Fibroblast of lung (primary cell): ENCODE data around the gene EYS. TPM values are rescaled to one million over a fixed set of nuclear protein-coding genes. Genes with fewer than 3 reads are reported as not detected.

Experiments
- DNase-seq, 2 donors: peaks; one replicate each; pipeline versions ENCODE4 v3.0.0 to v3.0.0-alpha.2; 2010; ENCODE audit warnings: low read depth in 2 of 2
- H2AFZ ChIP-seq: 2 replicates; pipeline ENCODE4 v1.5.1; 2012; ENCODE audit warnings: low read length, control low read depth, inconsistent platforms
- H3K27ac ChIP-seq: 2 replicates; pipeline ENCODE4 v1.5.1; 2011; ENCODE audit warnings: low read length, control low read depth; ENCODE audit not compliant: insufficient read depth
- H3K27me3 ChIP-seq: 2 replicates; pipeline ENCODE4 v1.5.1; 2011; ENCODE audit warnings: mild to moderate bottlenecking, low read length; ENCODE audit not compliant: control insufficient read depth, insufficient read depth
- H3K36me3 ChIP-seq: 2 replicates; pipeline ENCODE4 v1.5.1; 2011; ENCODE audit warnings: low read length; ENCODE audit not compliant: control insufficient read depth, insufficient read depth
- H3K4me1 ChIP-seq: 2 replicates; pipeline ENCODE4 v1.5.1; 2011; ENCODE audit warnings: low read length; ENCODE audit not compliant: control insufficient read depth, insufficient read depth; ENCODE audit errors: extremely low read depth
- H3K4me2 ChIP-seq: 2 replicates; pipeline ENCODE4 v1.5.1; 2011; ENCODE audit warnings: low read length, control low read depth; ENCODE audit not compliant: insufficient read depth; ENCODE audit errors: extremely low read depth
- H3K4me3 ChIP-seq, 4 experiments: fragments of 200-600 bp in 1 of 4; sonication (generic) in 1 of 4; replicated peaks in 1 of 4; 2 replicates each; pipeline ENCODE4 v1.5.1; 2011 to 2016; ENCODE audit warnings: low read length in 4 of 4, low read depth in 3 of 4, mild to moderate bottlenecking in 3 of 4, control low read depth in 2 of 4, inconsistent platforms in 1 of 4, mixed read lengths in 1 of 4; ENCODE audit not compliant: insufficient read depth in 1 of 4; ENCODE audit errors: control extremely low read depth in 1 of 4
- H3K79me2 ChIP-seq: 2 replicates; pipeline ENCODE4 v1.5.1; 2012; ENCODE audit warnings: mild to moderate bottlenecking, low read length, inconsistent platforms; ENCODE audit not compliant: control insufficient read depth, insufficient read depth
- H3K9ac ChIP-seq: 2 replicates; pipeline ENCODE4 v1.5.1; 2011; ENCODE audit warnings: mild to moderate bottlenecking, low read length, control low read depth; ENCODE audit not compliant: insufficient read depth
- H3K9me3 ChIP-seq: 2 replicates; pipeline ENCODE4 v1.5.1; 2012; ENCODE audit warnings: low read depth, low read length; ENCODE audit not compliant: control insufficient read depth, insufficient read depth
- H4K20me1 ChIP-seq: 2 replicates; pipeline ENCODE4 v1.5.1; 2011; ENCODE audit warnings: low read length; ENCODE audit not compliant: control insufficient read depth, insufficient read depth; ENCODE audit errors: extremely low read depth
- CTCF ChIP-seq, 2 donors: IDR thresholded peaks in 1 of 2; conservative IDR thresholded peaks in 1 of 2; 1 replicate in 1 of 2; 2 replicates in 1 of 2; pipeline ENCODE4 v1.5.1; 2011 to 2012; ENCODE audit warnings: low read length in 2 of 2, control low read depth in 1 of 2, inconsistent platforms in 1 of 2, low read depth in 1 of 2, mild to moderate bottlenecking in 1 of 2
- EZH2 ChIP-seq: IDR thresholded peaks from 2 replicates; pipeline ENCODE4 v1.5.1; 2012; ENCODE audit warnings: low read length, control low read depth, mild to moderate bottlenecking; ENCODE audit errors: missing control alignments
- polyA minus RNA-seq: library from RNA; depleted of rRNA, polyadenylated mRNA; stranded (reverse); fragments of >200 nt; gene quantifications from 2 replicates; pipeline ENCODE4 v1.2.3, GENCODE V29; 2011; ENCODE audit warnings: low replicate concordance
- polyA plus RNA-seq, 2 donors: library from polyadenylated mRNA; depleted of rRNA in 1 of 2; stranded (reverse) in 1 of 2; unstranded in 1 of 2; fragments of >200 nt; gene quantifications; 2 replicates each; pipeline ENCODE4 v1.2.1, GENCODE V29; 2011 to 2012; ENCODE audit warnings: missing spikeins in 1 of 2
- total RNA-seq: library from RNA; depleted of rRNA; stranded (reverse); fragments of >200 nt; gene quantifications from 2 replicates; pipeline ENCODE4 v1.2.1, GENCODE V29; 2014

Gene EYS
- total RNA-seq (under 0.01 TPM in 1 of 2 replicates, not detected in the other), polyA plus RNA-seq (0.01 TPM in 1 of 2 replicates, not detected in the other), polyA minus RNA-seq (not detected in 2 replicates)
- 0.02 TPM in 2 replicates for polyA plus RNA-seq (2012)

GRCh38 chr6:65707126-65707826 lies at the start of gene EYS:
Gene EYS (minus strand): TSS chr6:65707226. CDS start chr6:65495410, 211,816 bp downstream.
- no peaks in the 10 kb centered on the region for H3K27me3 ChIP-seq
- DNase-seq: no peak

GRCh38 chr6:65746302-65746701 lies 39.3 kb upstream of the EYS start:
- DNase-seq: no peak
- Histone ChIP-seq H3K4me1 (no peaks in the 10 kb centered on the region), H3K79me2 (no peaks in the 10 kb centered on the region), H3K36me3 (no peaks in the 10 kb centered on the region), H4K20me1 (no peaks in the 10 kb centered on the region), H3K27me3 (no peaks in the 10 kb centered on the region), H3K9ac (no peak overlapping the region), H3K9me3 (no peaks in the 10 kb centered on the region), H2AFZ (no peak overlapping the region), H3K27ac (no peak overlapping the region), H3K4me3 (no peak overlapping the region), H3K4me2 (no peak overlapping the region)
- TF ChIP-seq EZH2 (no peak), CTCF (conservative IDR thresholded peaks at IDR 0.05 in 1 of 2, IDR thresholded peaks at IDR 0.05 in 1 of 2; ENCODE audit: low read depth in 1 of 2, low read length in 2 of 2) (no peak)

More at GRCh38 chr6:65707126-65707826, at the start of gene EYS:
- Histone ChIP-seq H3K79me2 (no peaks in the 10 kb centered on the region), H2AFZ (no peak within 1 kb of the TSS), H3K4me3 (no peak within 1 kb of the TSS), H3K9me3 (no peaks in the 10 kb centered on the region), H3K27ac (no peak within 1 kb of the TSS), H4K20me1 (no peaks in the 10 kb centered on the region), H3K4me2 (no peak within 1 kb of the TSS), H3K9ac (no peak within 1 kb of the TSS), H3K36me3 (no peaks in the 10 kb centered on the region), H3K4me1 (no peaks in the 10 kb centered on the region)
- TF ChIP-seq CTCF (conservative IDR thresholded peaks at IDR 0.05 in 1 of 2, IDR thresholded peaks at IDR 0.05 in 1 of 2; ENCODE audit: low read depth in 1 of 2, low read length in 2 of 2) (no peak), EZH2 (no peak)

GRCh38 chr6:65745614-65746013 lies 38.6 kb upstream of the EYS start:
- Histone ChIP-seq H2AFZ (no peak overlapping the region), H3K36me3 (no peaks in the 10 kb centered on the region), H3K4me1 (no peaks in the 10 kb centered on the region), H3K9ac (no peak overlapping the region), H3K79me2 (no peaks in the 10 kb centered on the region), H3K9me3 (no peaks in the 10 kb centered on the region), H3K27ac (no peak overlapping the region), H3K27me3 (no peaks in the 10 kb centered on the region), H4K20me1 (no peaks in the 10 kb centered on the region), H3K4me3 (no peak overlapping the region), H3K4me2 (no peak overlapping the region)
- DNase-seq: no peak
- TF ChIP-seq EZH2: no peak
- TF ChIP-seq CTCF (conservative IDR thresholded peaks at IDR 0.05 in 1 of 2, IDR thresholded peaks at IDR 0.05 in 1 of 2; ENCODE audit: low read depth in 1 of 2, low read length in 2 of 2): no peak
